GM19193 (cell line): ENCODE results near the gene CDKN2AIPNL.

Experiments used
- POLR2A ChIP-seq: IDR thresholded peaks from 4 replicates; pipeline ENCODE4 v1.6.1; 2011; ENCODE audit not compliant: insufficient read depth, insufficient read length; ENCODE audit errors: extremely low read depth

The CDKN2AIPNL gene

GRCh38 chr5:134423376-134423775, 11.7 kb upstream of the CDKN2AIPNL start:
- TF ChIP-seq POLR2A, result no peak

- TF ChIP-seq POLR2A, result no peak
Measured at GRCh38 chr5:134422791-134423365, 11.2 kb upstream of the CDKN2AIPNL start.

GRCh38 chr5:134420343-134420742, 8.7 kb upstream of the CDKN2AIPNL start:
- TF ChIP-seq POLR2A, result no peak

GRCh38 chr5:134418958-134419357, 7.3 kb upstream of the CDKN2AIPNL start:
- TF ChIP-seq POLR2A, result no peak

GRCh38 chr5:134417707-134418106, 6.0 kb upstream of the CDKN2AIPNL start:
- TF ChIP-seq POLR2A, result no peak

GRCh38 chr5:134413046-134413445, 1.4 kb upstream of the CDKN2AIPNL start:
- TF ChIP-seq POLR2A, result no peak

- TF ChIP-seq POLR2A, result no peak
Measured at GRCh38 chr5:134411228-134411545, 494 bp downstream of the CDKN2AIPNL start.

- no peak for TF ChIP-seq POLR2A
Measured at GRCh38 chr5:134410822-134411221, 859 bp downstream of the CDKN2AIPNL start.

GRCh38 chr5:134409321-134409720, 2.4 kb downstream of the CDKN2AIPNL start:
- TF ChIP-seq POLR2A, result no peak

GRCh38 chr5:134406390-134406789, 5.3 kb downstream of the CDKN2AIPNL start:
- no peak for TF ChIP-seq POLR2A

- no peak for TF ChIP-seq POLR2A
Measured at GRCh38 chr5:134403951-134404350, 7.7 kb downstream of the CDKN2AIPNL start.

GRCh38 chr5:134398609-134399155, 13.0 kb downstream of the CDKN2AIPNL start:
- no peak for TF ChIP-seq POLR2A

GRCh38 chr5:134397196-134397595, 14.5 kb downstream of the CDKN2AIPNL start:
- TF ChIP-seq POLR2A, result no peak

GRCh38 chr5:134396274-134396673, 15.4 kb downstream of the CDKN2AIPNL start:
- no peak for TF ChIP-seq POLR2A

GRCh38 chr5:134394932-134395331, 16.7 kb downstream of the CDKN2AIPNL start:
- no peak for TF ChIP-seq POLR2A

- no peak for TF ChIP-seq POLR2A
Measured at GRCh38 chr5:134392301-134392700, 19.4 kb downstream of the CDKN2AIPNL start.

- TF ChIP-seq POLR2A, result no peak
Measured at GRCh38 chr5:134387443-134387842, 24.2 kb downstream of the CDKN2AIPNL start.
